ENCODE results near the gene PHACTR3.

GRCh38 chr20:59678951-59679350, 74.6 kb downstream of the PHACTR3 start:
- TF ChIP-seq POLR2A (IDR thresholded peaks at IDR 0.05; ENCODE audit: low read depth, low read length), result no peak
- TF ChIP-seq CTCF (IDR thresholded peaks at IDR 0.05; ENCODE audit: extremely low read depth in 1 of 2, insufficient read depth in 1 of 2, low read depth in 1 of 2, low read length in 2 of 2), result no peak
- TF ChIP-seq POLR2AphosphoS5 (IDR thresholded peaks at IDR 0.05; ENCODE audit: insufficient read depth, low read depth, low read length), result no peak
- no peak for TF ChIP-seq EZH2 (IDR thresholded peaks at IDR 0.05; ENCODE audit: borderline replicate concordance, low read depth, low read length, severe bottlenecking)
- no peak for TF ChIP-seq FOS (IDR thresholded peaks at IDR 0.05; ENCODE audit: borderline replicate concordance, insufficient read depth, low read length)
